GM19025 (cell line): ENCODE data around the gene COL11A2.

Experiments
- ATAC-seq: cut with Tn5 transposase; IDR thresholded peaks from one replicate; pipeline ENCODE4 v1.9.1; 2021; ENCODE audit warnings: mild to moderate bottlenecking, low read depth, moderate library complexity; ENCODE audit not compliant: unreplicated experiment

Gene COL11A2

DNA sequence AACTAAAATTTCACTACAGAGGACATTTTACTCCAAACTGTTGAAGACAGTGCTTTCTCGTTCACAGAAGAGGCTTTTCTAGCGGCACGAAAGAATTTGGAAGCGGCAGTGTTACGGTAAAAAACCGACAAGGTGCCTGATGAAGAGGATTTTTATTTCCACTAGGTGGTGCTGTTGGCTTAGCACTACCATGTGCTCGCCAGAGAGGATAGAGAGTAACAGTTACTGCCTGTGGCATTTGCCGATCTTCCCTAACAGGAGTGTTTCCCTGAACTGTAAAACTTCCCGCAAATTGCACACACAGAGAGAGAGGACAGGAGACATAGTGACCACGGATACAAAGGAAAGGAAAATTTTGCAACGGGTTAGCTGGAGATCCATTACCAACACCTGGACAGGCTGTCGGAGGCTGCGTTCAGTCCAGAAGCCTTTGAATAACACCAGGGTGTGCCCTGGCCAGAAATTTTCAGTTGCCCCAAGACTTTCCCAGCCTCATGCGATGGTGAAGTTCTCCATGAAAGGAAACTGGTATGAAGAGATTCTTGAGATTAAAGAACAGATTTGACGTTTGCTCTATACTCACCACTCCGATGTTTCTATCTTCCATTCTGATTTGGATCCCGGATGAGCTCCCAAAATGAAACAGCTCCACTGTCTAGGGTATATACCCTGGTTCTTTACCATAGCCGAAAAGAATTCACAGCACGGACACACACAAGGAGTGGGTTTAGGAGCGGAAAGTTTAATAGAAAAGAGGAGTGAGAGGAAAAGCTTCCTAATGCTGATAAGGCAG lies 68.3 kb downstream of the COL11A2 start:
- no peak for ATAC-seq

DNA sequence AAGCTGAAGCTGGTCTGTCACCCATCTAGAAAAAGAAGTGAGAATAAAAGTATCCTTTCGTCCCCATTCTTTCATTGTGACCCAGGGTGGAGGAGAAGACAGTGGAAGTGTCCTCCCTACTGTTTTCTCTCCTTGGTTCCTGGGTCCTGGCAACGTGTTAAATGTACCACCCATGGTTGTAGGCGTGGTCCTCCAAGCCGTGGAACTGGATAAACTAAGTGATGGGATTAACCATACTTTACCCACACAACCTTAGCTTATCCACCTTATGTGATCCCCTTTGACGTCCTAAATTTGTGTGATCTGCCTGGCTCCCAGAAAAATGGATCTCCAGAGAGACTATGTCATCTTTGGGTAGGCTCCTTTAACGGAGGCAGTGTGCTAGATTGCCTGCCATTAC lies 69.1 kb downstream of the COL11A2 start:
- ATAC-seq = no peak

DNA sequence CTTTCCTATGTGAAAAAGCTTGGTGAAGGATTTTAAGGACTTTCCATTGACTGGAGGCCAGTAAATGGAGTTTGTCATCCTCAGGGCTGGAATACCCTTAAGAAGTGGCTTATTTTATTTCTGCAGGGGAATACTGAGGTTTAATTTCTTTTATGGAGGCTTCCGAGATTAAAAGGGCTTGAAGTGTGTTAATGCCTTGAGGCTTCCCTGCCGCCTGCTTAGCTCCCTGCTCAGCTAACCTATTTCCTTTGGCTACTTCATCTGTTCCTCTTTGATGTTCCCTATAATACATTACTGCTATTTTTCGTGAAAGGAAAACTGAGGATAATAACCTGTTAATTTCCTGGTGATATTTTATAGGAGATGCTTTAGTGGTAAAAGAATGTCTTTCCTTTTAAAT lies 72.3 kb downstream of the COL11A2 start:
- ATAC-seq = no peak

DNA sequence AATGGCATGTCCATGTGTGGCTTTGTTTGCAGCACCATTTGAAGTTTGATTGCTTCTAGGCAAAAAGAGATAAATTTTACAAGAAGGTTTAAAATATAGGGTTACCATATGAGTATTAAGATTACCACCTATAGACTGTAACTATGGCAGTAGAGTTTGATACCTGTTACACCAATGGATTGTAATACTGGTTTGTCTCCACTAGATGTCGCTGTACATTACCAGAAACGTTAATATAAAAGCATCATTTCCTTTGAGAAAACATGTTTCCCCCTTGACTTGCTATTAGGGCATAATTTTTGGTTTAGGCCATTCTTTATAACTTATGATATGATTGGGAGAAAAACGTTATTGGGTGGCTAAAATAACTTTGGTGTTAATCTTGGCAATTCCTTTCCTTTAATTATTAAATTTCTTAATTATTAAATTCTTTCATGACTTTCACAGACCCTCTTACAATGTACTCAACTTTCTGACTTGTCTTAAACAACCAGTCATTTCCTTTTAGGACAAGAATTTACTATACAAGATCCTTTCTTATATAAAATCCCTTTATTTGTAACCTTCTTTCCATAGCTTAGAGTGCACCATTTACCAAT lies 73.6 kb downstream of the COL11A2 start:
- no peak for ATAC-seq

DNA sequence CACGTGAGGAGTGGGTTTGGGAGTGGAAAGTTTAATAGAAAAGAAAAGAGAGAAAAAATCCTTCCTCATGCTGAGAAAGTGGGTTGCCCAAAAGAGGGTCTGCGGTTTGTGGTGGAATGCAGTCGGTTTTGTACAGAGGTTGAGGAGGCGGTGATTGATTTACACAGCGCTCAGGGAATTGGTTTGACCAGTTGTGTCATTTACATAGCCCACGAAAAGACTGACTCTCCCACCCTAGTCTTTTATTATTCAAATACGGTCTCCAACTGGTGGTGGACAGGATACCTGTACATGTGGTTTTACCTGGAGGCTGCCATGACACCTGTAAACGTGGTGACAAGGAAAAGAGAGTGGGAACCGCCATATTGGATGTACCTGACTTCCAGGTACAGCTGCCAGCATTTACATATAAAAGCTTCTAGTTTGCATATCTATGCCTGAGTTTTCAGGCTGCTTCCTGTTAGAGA lies 74.4 kb downstream of the COL11A2 start:
- ATAC-seq = no peak

DNA sequence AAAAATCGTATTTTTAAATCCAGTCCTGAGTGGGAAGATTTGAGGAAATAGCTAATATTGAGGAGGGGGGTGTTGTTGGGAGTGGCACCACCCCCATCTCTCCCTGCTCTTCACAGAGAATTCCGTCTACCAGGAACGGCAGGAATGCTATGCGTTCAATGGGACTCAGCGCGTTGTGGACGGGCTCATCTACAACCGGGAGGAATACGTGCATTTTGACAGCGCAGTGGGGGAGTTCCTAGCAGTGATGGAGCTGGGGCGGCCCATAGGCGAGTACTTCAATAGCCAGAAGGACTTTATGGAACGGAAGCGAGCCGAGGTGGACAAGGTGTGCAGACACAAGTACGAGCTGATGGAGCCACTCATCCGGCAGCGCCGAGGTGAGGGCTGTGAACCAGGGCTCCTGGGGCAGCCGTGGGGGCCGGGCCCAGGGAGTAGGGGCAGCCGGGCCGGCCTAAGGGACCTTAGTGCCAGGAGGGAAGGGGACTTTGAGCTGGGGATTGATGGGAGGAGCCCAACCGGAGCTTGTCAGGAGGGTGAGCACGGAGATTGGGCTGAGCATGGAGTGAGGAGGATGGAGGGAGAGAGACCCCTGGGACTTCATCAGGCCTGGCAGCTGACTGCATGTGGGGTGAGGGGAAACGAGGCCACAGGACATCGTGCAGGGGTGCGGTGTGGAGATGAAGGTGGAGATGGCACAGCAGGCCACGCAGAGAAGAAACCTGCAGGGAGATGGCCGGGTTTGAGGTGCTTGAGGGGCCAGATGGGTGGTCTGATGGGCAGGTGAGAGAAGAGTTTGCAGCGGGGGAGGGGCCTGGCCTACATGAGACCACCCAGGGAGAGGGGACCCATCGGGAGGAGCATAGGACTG lies 75.2 kb downstream of the COL11A2 start:
- no peak for ATAC-seq

DNA sequence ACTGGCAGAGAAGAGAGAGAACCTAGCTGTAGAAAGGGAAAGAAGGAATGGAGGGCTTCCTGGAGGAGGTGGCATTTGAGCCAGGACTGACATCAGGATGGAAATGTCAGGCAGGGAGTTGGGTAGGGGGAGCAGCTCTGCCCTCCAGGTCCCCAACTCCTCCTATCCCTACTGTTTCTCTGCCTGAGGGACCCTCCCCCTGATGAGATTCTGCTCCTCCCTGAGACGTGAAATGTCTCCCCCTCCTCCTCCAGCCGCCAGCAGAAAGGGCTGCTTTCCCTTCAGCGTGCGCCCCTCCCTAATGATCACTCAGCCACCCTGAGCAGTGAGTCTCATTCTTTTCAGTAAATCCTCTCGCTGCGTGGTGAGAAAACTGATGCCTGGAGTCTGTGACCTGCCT lies 75.8 kb downstream of the COL11A2 start:
- no peak for ATAC-seq

DNA sequence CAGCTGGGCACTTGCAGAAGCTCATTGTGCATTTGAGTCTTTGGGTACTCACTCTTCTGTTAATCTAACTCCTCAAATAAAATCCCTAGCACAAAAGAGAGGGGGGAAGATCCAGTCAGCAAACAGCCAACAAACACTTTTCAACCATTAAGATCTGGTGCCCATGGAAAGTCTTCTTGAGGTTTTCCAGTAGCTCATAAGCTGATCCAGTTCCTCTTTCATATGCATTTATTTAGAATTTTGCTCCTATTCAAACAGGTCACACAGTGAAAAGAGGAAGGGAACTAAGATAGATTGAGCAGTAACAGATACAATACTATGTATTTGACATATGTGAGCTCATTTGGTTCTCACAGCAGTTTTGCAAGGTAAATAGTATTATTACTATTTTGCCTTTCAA lies 77.9 kb downstream of the COL11A2 start:
- no peak for ATAC-seq

DNA sequence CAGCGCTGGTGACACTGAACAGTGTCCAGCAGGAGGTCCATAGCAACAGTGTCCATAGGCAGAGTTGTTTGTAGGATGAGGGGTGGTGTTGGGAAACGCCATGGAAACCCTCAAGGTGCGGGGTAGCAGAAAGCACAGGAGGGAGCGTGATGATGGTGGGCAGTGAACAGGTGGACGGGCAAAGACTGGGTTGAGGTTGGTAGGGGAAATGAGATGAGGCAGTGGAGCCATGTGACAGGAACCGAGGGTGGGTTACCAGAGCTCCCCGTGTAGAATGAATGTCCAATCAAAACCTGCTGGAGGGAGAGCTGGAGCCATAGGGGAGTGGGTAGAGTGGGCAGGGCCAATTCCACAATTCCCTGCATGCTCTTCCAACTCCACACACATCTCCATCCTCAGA lies 78.5 kb downstream of the COL11A2 start:
- ATAC-seq = no peak
